ENCODE data around the gene C1QTNF7.
A peak's percentile ranks its signal among the peaks of the same experiment; 100 is the strongest.

The C1QTNF7 gene

DNA sequence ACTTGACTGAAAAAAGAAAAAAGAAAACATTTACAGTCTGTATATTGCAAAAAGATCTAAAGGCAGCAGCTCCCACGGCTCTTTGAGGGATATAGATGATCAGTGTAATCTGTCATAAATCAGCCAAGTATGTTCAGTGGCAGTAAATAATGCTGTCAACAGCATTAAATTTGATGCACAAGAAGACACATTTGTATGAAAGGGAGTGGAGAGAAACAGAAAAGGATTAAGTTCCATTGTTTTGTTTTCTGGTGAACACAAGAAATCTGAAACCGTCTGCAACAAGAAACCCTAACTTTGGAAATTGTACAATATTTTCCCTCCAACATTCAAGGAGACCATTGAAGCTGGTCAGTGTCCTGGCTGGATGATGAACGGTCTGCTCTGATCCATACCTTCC lies 27.6 kb upstream of the C1QTNF7 start:
- no peak overlapping the region for H3K27ac Mint-ChIP-seq (ENCODE audit: low read depth)
- H3K4me1 Mint-ChIP-seq: peaks cover 14% of the 10 kb centered on the region
- no peaks in the 10 kb centered on the region for H3K9me3 Mint-ChIP-seq
- H3K4me3 Mint-ChIP-seq: no peak overlapping the region
- H3K36me3 Mint-ChIP-seq (ENCODE audit: insufficient read depth): no peaks in the 10 kb centered on the region
- ATAC-seq (replicated peaks; ENCODE audit: extremely low read depth, poor library complexity, severe bottlenecking) (no peak), DNase-seq (ENCODE audit: low spot score in 2 of 2) (no peak)
- H3K27me3 Mint-ChIP-seq: peaks cover 11% of the 10 kb centered on the region

DNA sequence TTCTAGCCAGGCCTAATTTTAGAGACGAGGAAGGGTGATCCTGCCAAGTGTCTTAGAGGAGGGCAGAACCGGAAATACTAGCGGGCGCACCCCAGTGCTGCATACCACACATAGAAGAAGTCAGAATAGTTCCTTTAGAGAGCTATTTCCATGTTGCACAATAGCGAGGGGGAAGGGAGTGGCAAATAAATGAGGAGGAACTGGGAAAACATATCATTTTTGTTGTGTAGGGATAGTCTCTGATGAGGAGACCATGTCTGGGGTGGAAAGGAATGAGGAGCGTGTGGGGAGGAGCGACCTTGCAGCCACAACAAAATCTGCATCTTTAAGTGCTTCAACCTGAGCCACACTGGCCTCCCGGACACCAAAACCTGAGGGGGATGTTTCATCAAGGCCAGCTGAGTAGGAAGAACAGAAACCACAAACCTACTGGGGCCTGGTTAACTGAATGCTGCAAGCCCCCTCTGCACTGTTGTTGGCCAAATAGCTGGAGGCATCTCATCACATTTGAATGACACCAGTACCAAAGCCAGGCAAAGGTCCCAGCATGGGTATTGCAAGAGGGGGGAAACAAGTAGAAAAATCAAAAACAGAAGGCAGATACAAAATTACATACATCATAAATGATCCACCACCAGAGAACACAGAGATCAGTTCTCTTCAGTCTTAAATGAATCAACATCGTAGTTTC lies 26.7 kb upstream of the C1QTNF7 start:
- peaks cover 19% of the 10 kb centered on the region for H3K27me3 Mint-ChIP-seq
- H3K36me3 Mint-ChIP-seq (ENCODE audit: insufficient read depth): no peaks in the 10 kb centered on the region
- H3K4me1 Mint-ChIP-seq: peaks cover 14% of the 10 kb centered on the region
- no peaks in the 10 kb centered on the region for H3K9me3 Mint-ChIP-seq
- ATAC-seq (replicated peaks; ENCODE audit: extremely low read depth, poor library complexity, severe bottlenecking) (peak; percentile 60), DNase-seq (ENCODE audit: low spot score in 2 of 2) (no peak)
- peak overlapping the region; percentile 16 for H3K27ac Mint-ChIP-seq (ENCODE audit: low read depth)
- H3K4me3 Mint-ChIP-seq: peak overlapping the region; percentile 46

DNA sequence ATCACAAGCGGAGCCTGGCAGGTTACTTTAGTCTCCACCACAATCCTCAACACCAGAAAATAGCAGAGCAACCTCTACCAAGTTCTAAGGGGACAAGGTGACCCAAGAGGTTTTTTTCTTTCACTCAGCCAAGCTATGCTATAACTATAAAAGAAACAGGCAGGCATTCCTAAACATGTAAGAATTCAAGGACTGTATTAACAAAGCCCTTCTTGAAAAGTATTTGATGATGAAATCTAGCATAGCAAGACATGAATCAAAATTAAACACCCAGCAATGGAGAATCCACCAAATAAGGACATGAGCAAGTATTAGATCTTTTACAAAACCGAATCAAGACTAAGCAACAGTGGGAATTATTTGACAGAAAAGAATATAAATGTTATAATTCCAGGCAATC lies 25.7 kb upstream of the C1QTNF7 start:
- Mint-ChIP-seq H3K4me3 (no peak overlapping the region), H3K4me1 (peaks cover 14% of the 10 kb centered on the region), H3K27ac (ENCODE audit: low read depth) (peak overlapping the region; percentile 16), H3K27me3 (peaks cover 21% of the 10 kb centered on the region), H3K36me3 (ENCODE audit: insufficient read depth) (no peaks in the 10 kb centered on the region), H3K9me3 (no peaks in the 10 kb centered on the region)
- DNase-seq (ENCODE audit: low spot score in 2 of 2): no peak
- ATAC-seq (replicated peaks; ENCODE audit: extremely low read depth, poor library complexity, severe bottlenecking): no peak

DNA sequence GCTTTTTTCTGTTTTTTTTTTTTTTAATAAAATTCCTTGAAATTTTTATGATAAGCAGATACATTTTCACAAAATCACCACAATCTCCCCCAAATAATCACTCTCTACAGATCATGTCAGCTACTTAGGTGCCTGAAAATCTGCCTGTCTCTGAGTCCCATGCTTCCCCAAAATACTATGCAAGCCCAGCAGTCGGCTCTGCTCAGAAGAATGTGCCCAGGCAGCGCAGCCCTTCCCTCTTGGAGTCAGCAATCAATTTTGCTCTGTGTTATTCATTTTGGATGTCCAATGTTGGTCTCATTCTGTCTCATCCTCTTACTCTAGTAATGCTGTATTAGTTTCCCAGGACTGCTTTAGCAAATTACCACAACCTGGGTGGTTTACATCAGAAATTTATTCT lies 24.9 kb upstream of the C1QTNF7 start:
- no peak overlapping the region for H3K4me3 Mint-ChIP-seq
- no peak overlapping the region for H3K27ac Mint-ChIP-seq (ENCODE audit: low read depth)
- H3K36me3 Mint-ChIP-seq (ENCODE audit: insufficient read depth): no peaks in the 10 kb centered on the region
- no peak for DNase-seq (ENCODE audit: low spot score in 2 of 2)
- no peak for ATAC-seq (replicated peaks; ENCODE audit: extremely low read depth, poor library complexity, severe bottlenecking)
- H3K27me3 Mint-ChIP-seq: peaks cover 21% of the 10 kb centered on the region
- H3K4me1 Mint-ChIP-seq: peaks cover 14% of the 10 kb centered on the region
- no peaks in the 10 kb centered on the region for H3K9me3 Mint-ChIP-seq

DNA sequence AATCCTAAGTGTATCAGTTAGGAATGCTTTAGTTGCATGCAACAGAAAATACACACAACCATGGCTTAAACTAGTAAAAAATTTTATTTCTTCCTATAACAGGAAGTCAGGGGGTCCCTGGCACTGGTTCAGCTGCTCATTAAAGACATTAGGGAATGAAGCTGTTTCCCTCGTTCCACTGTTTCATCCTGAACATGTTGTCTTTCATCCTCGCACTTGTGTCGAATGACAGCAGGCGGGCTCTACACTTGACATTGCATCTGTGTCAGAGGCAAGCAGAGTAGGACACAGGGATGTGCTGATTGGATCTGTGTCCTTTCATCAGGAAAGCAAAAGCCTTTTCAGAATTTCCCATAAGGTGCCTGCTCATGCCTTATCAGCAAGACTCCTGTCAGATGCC lies 22.8 kb upstream of the C1QTNF7 start:
- H3K4me3 Mint-ChIP-seq: no peak overlapping the region
- peaks cover 14% of the 10 kb centered on the region for H3K4me1 Mint-ChIP-seq
- H3K9me3 Mint-ChIP-seq: no peaks in the 10 kb centered on the region
- peaks cover 21% of the 10 kb centered on the region for H3K27me3 Mint-ChIP-seq
- ATAC-seq (replicated peaks; ENCODE audit: extremely low read depth, poor library complexity, severe bottlenecking): no peak
- H3K27ac Mint-ChIP-seq (ENCODE audit: low read depth): no peak overlapping the region
- DNase-seq (ENCODE audit: low spot score in 2 of 2): no peak
- H3K36me3 Mint-ChIP-seq (ENCODE audit: insufficient read depth): no peaks in the 10 kb centered on the region

DNA sequence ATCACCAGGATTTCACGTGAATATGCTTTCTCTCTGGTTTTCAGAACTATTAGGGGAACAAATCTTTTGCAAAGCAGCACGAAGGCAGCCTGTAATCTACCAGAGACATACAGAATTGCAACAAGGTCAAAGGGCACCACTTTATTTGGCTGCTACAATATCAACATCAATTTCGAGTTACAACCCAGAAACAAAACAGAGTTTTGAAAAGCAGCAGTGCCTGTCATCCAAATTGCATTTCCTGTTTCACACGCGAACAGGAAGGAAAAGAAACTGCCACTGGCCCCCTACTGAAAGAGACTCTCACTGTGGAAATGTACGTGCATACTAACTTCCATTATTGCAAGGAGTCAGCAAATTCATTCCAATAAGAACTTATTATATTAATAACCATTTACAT lies 17.1 kb upstream of the C1QTNF7 start:
- H3K9me3 Mint-ChIP-seq: no peaks in the 10 kb centered on the region
- no peak for DNase-seq (ENCODE audit: low spot score in 2 of 2)
- peaks cover 12% of the 10 kb centered on the region for H3K4me1 Mint-ChIP-seq
- no peaks in the 10 kb centered on the region for H3K36me3 Mint-ChIP-seq (ENCODE audit: insufficient read depth)
- H3K4me3 Mint-ChIP-seq: peak overlapping the region; percentile 23
- peak; percentile 56 for ATAC-seq (replicated peaks; ENCODE audit: extremely low read depth, poor library complexity, severe bottlenecking)
- peaks cover 6% of the 10 kb centered on the region for H3K27me3 Mint-ChIP-seq
- peak overlapping the region; percentile 71 for H3K27ac Mint-ChIP-seq (ENCODE audit: low read depth)

DNA sequence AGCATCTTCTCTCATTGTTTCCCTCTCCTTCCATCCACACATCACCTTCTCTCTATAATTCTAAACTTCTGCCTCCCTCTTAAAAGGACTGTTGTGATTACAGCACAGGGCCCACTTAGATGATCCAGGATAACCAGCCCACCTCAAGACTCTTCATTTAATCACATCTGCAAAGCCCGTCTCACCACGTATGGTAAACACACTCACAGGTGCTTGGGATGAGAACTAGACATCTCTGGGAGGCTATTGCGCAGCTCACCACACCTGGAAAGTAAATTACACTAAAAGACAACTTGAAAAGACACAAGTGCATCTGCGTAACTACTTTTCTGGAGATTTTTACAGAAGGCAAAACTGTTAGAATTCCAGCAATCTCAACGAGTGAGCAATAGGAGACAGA lies 15.4 kb upstream of the C1QTNF7 start:
- DNase-seq (ENCODE audit: low spot score in 2 of 2) (no peak), ATAC-seq (replicated peaks; ENCODE audit: extremely low read depth, poor library complexity, severe bottlenecking) (no peak)
- Mint-ChIP-seq H3K27ac (ENCODE audit: low read depth) (no peak overlapping the region), H3K9me3 (no peaks in the 10 kb centered on the region), H3K4me3 (no peak overlapping the region), H3K27me3 (no peaks in the 10 kb centered on the region), H3K4me1 (peaks cover 12% of the 10 kb centered on the region), H3K36me3 (ENCODE audit: insufficient read depth) (no peaks in the 10 kb centered on the region)

DNA sequence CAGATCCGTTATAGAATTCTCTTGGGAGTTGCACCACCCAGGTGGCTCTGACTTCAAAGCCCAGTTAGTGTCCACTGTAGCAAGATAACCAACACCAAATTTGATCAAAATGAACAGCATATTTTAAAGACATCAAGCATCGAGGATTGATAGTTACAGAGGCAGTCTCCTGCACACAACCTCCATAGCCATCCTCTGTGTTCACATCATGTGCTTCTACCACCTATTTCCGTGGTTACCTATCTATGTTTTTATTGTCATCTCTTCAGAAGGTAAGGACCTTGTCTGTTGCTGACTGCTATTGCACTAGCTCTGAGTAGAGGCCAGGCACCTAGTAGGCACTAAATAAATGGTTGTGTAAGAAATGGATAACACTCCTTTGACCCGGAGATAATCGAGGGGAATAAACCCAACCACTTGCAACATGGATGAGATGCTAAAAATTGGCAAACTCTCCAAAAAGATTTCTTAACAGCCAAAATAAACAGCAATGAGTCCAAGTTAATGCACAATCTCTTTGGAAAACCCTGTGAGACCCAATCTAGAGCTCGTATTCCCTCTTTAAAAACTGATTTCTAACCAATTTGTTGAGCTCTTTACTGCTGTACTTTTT lies 14.7 kb upstream of the C1QTNF7 start:
- no peak overlapping the region for H3K4me3 Mint-ChIP-seq
- H3K36me3 Mint-ChIP-seq (ENCODE audit: insufficient read depth): no peaks in the 10 kb centered on the region
- no peaks in the 10 kb centered on the region for H3K27me3 Mint-ChIP-seq
- ATAC-seq (replicated peaks; ENCODE audit: extremely low read depth, poor library complexity, severe bottlenecking) (no peak), DNase-seq (ENCODE audit: low spot score in 2 of 2) (no peak)
- H3K27ac Mint-ChIP-seq (ENCODE audit: low read depth): no peak overlapping the region
- H3K4me1 Mint-ChIP-seq: peaks cover 12% of the 10 kb centered on the region
- H3K9me3 Mint-ChIP-seq: no peaks in the 10 kb centered on the region

DNA sequence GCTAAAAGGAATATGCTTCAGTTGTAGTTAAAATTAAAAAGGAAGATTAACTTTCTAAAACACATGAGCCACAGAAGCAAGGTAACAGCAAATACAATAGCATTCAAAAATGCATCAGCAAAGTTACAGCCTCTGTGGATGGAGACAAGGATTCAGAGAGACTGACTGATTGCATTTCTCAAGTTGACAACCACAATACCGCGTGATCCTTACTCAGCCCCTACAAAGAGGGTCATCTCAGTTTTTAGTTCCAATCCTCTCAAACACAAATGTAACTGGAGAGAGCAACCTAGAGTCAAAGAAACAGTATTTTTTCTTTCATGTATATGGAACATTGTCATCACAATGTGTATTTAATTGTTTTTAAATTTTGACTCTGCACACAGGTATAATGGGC lies 14.2 kb upstream of the C1QTNF7 start:
- no peak overlapping the region for H3K4me3 Mint-ChIP-seq
- no peaks in the 10 kb centered on the region for H3K27me3 Mint-ChIP-seq
- no peaks in the 10 kb centered on the region for H3K36me3 Mint-ChIP-seq (ENCODE audit: insufficient read depth)
- no peaks in the 10 kb centered on the region for H3K9me3 Mint-ChIP-seq
- no peak overlapping the region for H3K27ac Mint-ChIP-seq (ENCODE audit: low read depth)
- peaks cover 12% of the 10 kb centered on the region for H3K4me1 Mint-ChIP-seq
- ATAC-seq (replicated peaks; ENCODE audit: extremely low read depth, poor library complexity, severe bottlenecking): no peak
- no peak for DNase-seq (ENCODE audit: low spot score in 2 of 2)

DNA sequence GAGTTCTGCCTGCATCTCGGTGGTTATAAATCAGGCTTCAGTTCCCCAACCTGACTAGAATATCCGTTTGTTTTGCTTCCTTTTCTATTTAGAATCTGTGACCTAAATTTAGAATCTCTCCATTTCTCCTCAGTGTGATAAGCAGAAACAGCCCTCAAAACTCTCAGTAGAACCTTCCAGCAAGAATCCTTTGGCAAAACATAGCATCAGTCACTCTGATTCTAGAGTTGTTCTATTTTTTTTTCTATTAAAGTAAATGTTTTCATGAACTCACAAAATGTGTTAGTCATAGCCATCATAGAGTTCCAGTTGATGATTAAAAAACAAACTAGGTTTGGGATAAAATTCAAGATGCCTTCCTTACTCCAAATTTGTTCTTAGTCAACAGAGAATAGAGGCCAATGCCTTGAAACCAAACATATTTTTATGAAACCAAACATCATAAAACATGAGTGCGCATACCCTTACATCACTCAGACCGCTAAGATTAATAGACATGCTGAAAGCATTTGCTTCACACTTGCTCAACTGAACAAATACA lies 13.2 kb upstream of the C1QTNF7 start:
- H3K27ac Mint-ChIP-seq (ENCODE audit: low read depth): no peak overlapping the region
- DNase-seq (ENCODE audit: low spot score in 2 of 2) (no peak), ATAC-seq (replicated peaks; ENCODE audit: extremely low read depth, poor library complexity, severe bottlenecking) (no peak)
- no peaks in the 10 kb centered on the region for H3K36me3 Mint-ChIP-seq (ENCODE audit: insufficient read depth)
- H3K27me3 Mint-ChIP-seq: no peaks in the 10 kb centered on the region
- H3K4me3 Mint-ChIP-seq: no peak overlapping the region
- no peaks in the 10 kb centered on the region for H3K9me3 Mint-ChIP-seq
- H3K4me1 Mint-ChIP-seq: peaks cover 12% of the 10 kb centered on the region

DNA sequence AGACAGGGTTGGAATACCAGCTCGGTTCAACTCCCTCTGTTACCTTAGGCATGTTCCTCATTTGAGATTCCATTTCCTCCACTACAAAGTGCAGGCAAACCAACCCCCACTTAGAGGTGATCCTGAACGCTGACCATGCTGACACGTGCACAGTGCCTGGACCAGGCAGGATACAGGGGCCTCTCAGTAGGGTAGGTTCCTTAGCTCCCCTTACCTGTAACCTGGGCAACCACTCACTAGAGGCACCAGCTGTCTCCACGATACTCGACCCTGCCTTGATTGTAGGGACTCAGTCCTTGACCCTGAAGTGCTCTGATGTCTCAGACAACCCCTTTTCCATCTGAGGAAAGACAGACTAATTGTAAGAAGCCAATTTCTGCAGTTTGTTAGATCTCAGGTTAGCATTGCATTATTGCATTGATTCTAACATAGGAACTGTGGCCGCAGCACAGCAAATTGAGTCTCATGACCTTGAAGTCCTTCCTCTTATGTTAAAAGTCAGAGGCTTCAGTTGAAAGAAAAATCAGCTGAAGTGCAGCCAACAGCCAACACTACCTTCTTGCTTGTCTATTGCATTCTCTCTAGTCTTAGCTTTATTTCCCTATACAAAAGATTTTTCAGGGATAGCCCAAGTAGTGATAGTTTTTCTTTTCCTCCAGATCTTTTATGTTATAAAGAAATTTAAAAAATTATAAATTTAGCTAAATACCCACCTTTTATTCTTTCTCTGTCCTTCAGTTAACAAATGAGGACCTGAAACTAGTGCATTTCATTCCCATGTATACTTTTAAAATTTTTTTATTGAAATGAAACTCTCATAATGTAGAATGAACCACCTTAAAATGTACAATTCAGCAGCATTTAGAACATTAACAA lies 11.2 kb upstream of the C1QTNF7 start:
- Mint-ChIP-seq H3K36me3 (ENCODE audit: insufficient read depth) (no peaks in the 10 kb centered on the region), H3K4me1 (no peaks in the 10 kb centered on the region), H3K27me3 (no peaks in the 10 kb centered on the region), H3K9me3 (no peaks in the 10 kb centered on the region), H3K4me3 (no peak overlapping the region), H3K27ac (ENCODE audit: low read depth) (no peak overlapping the region)
- no peak for ATAC-seq (replicated peaks; ENCODE audit: extremely low read depth, poor library complexity, severe bottlenecking)
- no peak for DNase-seq (ENCODE audit: low spot score in 2 of 2)

DNA sequence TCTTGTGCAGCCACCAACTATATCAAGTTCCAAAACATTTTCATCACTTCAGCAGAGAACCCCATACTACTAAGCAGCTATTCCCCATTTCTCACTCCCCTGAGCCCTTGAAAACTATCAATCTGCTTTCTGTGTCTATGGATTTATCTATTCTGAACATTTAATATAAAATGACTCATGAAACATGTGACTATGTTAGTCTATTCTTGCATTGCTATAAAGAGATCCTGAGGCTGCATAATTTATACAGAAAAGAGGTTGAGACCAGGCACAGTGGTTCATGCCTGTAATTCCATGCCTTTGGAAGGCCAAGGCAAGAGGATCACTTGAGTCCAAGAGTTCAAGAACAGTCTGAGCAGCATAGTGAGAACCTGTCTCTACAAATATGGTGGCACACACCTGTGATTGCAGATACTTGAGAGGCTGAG lies 10.6 kb upstream of the C1QTNF7 start:
- ATAC-seq (replicated peaks; ENCODE audit: extremely low read depth, poor library complexity, severe bottlenecking): no peak
- Mint-ChIP-seq H3K36me3 (ENCODE audit: insufficient read depth) (no peaks in the 10 kb centered on the region), H3K4me3 (no peak overlapping the region), H3K27ac (ENCODE audit: low read depth) (no peak overlapping the region), H3K4me1 (no peaks in the 10 kb centered on the region), H3K27me3 (no peaks in the 10 kb centered on the region), H3K9me3 (no peaks in the 10 kb centered on the region)
- DNase-seq (ENCODE audit: low spot score in 2 of 2): no peak

Data from central memory CD8-positive, alpha-beta T cell (primary cell).